K562 (cell line): ENCODE measurements around the gene IVL. TPM values are rescaled to one million over a fixed set of nuclear protein-coding genes. Genes with fewer than 3 reads are reported as not detected.

Source experiments
- ATAC-seq: fragments of 200-7000 bp; cut with Tn5 transposase; 3 replicates; pipeline ENCODE4 v1.9.1; 2020; ENCODE audit warnings: moderate library complexity
- BruUV-seq: library from RNA; stranded (reverse); fragments of 400-500 nt; replicated peaks from 2 replicates; lab custom pipeline; 2021; lab: Mats Ljungman, UMichigan
- CTCF ChIA-PET: fragments of 300-600 bp; formaldehyde crosslinking; extraction: SDS; loops from one replicate; lab custom pipeline; 2021; ENCODE audit warnings: low intra/inter-chr PET ratio; lab: Yijun Ruan, JAX
- POLR2A ChIA-PET: fragments of 300-600, 350-650 bp; sonication (Branson Sonifier 250); formaldehyde crosslinking; extraction: SDS; loops from one replicate; lab custom pipeline; 2021; ENCODE audit warnings: antibody characterized with exemption, inconsistent platforms; lab: Yijun Ruan, JAX
- DNase-seq, 4 experiments: peaks; one replicate each; pipeline versions ENCODE4 v3.0.0 to v3.0.0-alpha.2; 2011 to 2018; ENCODE audit warnings: low spot score in 3 of 4, mixed read lengths in 3 of 4; ENCODE audit errors: extremely low read depth in 1 of 4
- FAIRE-seq: peaks from 2 replicates; lab custom pipeline; 2011; peaks lifted over from hg19 to GRCh38; lab: Jason Lieb, UNC
- H2AFZ ChIP-seq: 2 replicates; pipeline ENCODE4 v1.6.0; 2011; ENCODE audit warnings: low read depth, low read length, control low read depth, inconsistent platforms
- H3K27ac ChIP-seq: fragments of 200-600 bp; 3 replicates; pipeline ENCODE4 v1.8.0; 2011; ENCODE audit warnings: low read depth, mild to moderate bottlenecking, control low read depth, inconsistent platforms, low read length, moderate library complexity, mixed read lengths; ENCODE audit errors: extremely low read depth
- H3K27me3 ChIP-seq, 2 experiments: fragments of 300-600 bp in 1 of 2; 2 replicates in 1 of 2; 3 replicates in 1 of 2; pipeline versions ENCODE4 v1.6.0 to v1.8.0; 2011; ENCODE audit warnings: inconsistent platforms in 2 of 2, low read length in 2 of 2, mild to moderate bottlenecking in 1 of 2, mixed read lengths in 1 of 2, moderate library complexity in 1 of 2; ENCODE audit not compliant: control insufficient read depth in 2 of 2, insufficient read depth in 2 of 2
- H3K36me3 ChIP-seq: fragments of 300-600 bp; 3 replicates; pipeline ENCODE4 v1.8.0; 2011; ENCODE audit warnings: mild to moderate bottlenecking, low read length, inconsistent platforms; ENCODE audit not compliant: control insufficient read depth, insufficient read depth
- H3K4me1 ChIP-seq, 2 experiments: fragments of 200-600 bp in 1 of 2; replicated peaks in 1 of 2; 2 replicates in 1 of 2; 3 replicates in 1 of 2; pipeline versions ENCODE4 v1.5.1 to v1.8.0; 2011; ENCODE audit warnings: inconsistent platforms in 2 of 2, low read length in 2 of 2, mild to moderate bottlenecking in 1 of 2, mixed read lengths in 1 of 2, moderate library complexity in 1 of 2; ENCODE audit not compliant: control insufficient read depth in 2 of 2, insufficient read depth in 2 of 2
- H3K4me2 ChIP-seq: 2 replicates; pipeline ENCODE4 v1.6.1; 2011; ENCODE audit warnings: low read length, control low read depth, inconsistent platforms, mixed read lengths; ENCODE audit not compliant: insufficient read depth
- H3K4me3 ChIP-seq: fragments of 200-600 bp; sonication (generic), shearing (Covaris generic); 2 replicates; pipeline ENCODE4 v1.5.1; 2016; ENCODE audit warnings: control low read depth, inconsistent platforms
- H3K79me2 ChIP-seq: fragments of 200-600 bp; 3 replicates; pipeline ENCODE4 v1.8.0; 2011; ENCODE audit warnings: low read length, inconsistent platforms; ENCODE audit not compliant: control insufficient read depth, insufficient read depth
- H3K9ac ChIP-seq, 2 experiments: 2 replicates each; pipeline versions ENCODE4 v1.6.0 to v1.6.1; 2011; ENCODE audit warnings: low read depth in 2 of 2, low read length in 2 of 2, control low read depth in 1 of 2, inconsistent platforms in 1 of 2, mild to moderate bottlenecking in 1 of 2, mixed read lengths in 1 of 2; ENCODE audit not compliant: insufficient read depth in 1 of 2
- H3K9me1 ChIP-seq: one replicate; pipeline ENCODE4 v1.6.0; 2011; ENCODE audit warnings: inconsistent platforms, mild to moderate bottlenecking, low read length, moderate library complexity; ENCODE audit not compliant: control insufficient read depth, insufficient read depth
- H3K9me3 ChIP-seq: replicated peaks from 2 replicates; pipeline ENCODE4 v1.5.1; 2011; ENCODE audit warnings: low read depth, low read length, inconsistent platforms; ENCODE audit not compliant: control insufficient read depth, insufficient read depth
- H4K20me1 ChIP-seq: replicated peaks from 2 replicates; pipeline ENCODE4 v1.6.1; 2011; ENCODE audit warnings: low read length, inconsistent platforms, mixed read lengths; ENCODE audit not compliant: control insufficient read depth, insufficient read depth
- ESRRA ChIP-seq: fragments of 450-650 bp; IDR thresholded peaks from 2 replicates; pipeline ENCODE4 v1.6.1; 2014; ENCODE audit warnings: low read depth, mild to moderate bottlenecking, moderate library complexity, borderline replicate concordance
- KLF10 ChIP-seq: fragments of 250-450 bp; sonication (Bioruptor Pico); IDR thresholded peaks from 2 replicates; pipeline ENCODE4 v1.6.1; 2021; ENCODE audit warnings: matching md5 sums
- PHB ChIP-seq: fragments of 250-450 bp; sonication (Bioruptor Pico); IDR thresholded peaks from 2 replicates; pipeline ENCODE4 v1.5.0; 2021
- PHB2 ChIP-seq: fragments of 450-650 bp; IDR thresholded peaks from 2 replicates; pipeline ENCODE4 v1.6.1; 2017; ENCODE audit warnings: low read depth
- SRSF1 ChIP-seq: fragments of 200-400 bp; formaldehyde crosslinking; IDR thresholded peaks from 2 replicates; pipeline ENCODE4 v1.6.1; 2017; ENCODE audit warnings: mild to moderate bottlenecking, low read depth, low read length, moderate library complexity
- WGBS: fragments of 100-300 bp; shearing (Covaris generic); methylation state at CpG from one replicate; pipeline ENCODE4 v1.1.6; 2016; ENCODE audit warnings: low coverage, mixed read lengths; ENCODE audit not compliant: insufficient coverage; ENCODE audit errors: missing lambda C conversion rate; 5-methylcytosine and 5-hydroxymethylcytosine counted together
- in situ Hi-C: fragments of 300-500 bp; cut with MboI; formaldehyde crosslinking; loops from 4 replicates; pipeline ENCODE4 v1.15.0; 2018; ENCODE audit warnings: inconsistent platforms, mixed read lengths
- intact Hi-C: fragments of 100-400 bp; cut with micrococcal nuclease; formaldehyde crosslinking; loops from 2 replicates; pipeline ENCODE4 v1.14.2; 2022
- polyA plus RNA-seq, 8 experiments: library from polyadenylated mRNA; depleted of rRNA in 4 of 8; stranded (reverse) in 5 of 8; unstranded in 3 of 8; fragments of >200 nt; fragmentation: Nextera tagmentation in 2 of 8; fragmentation: Illumina TruSeq in 1 of 8; extraction: Ambion mirVana in 2 of 8; extraction: Trizol in 1 of 8; gene quantifications; 2 replicates each; pipeline versions ENCODE4 v1.2.1 to v1.2.3, GENCODE V29; 2011 to 2014; ENCODE audit warnings: inconsistent platforms in 1 of 8, missing spikeins in 1 of 8
- total RNA-seq, 7 experiments: library from RNA; depleted of rRNA in 6 of 7; stranded (reverse); fragments of >200 nt in 6 of 7; fragmentation: Illumina TruSeq in 2 of 7; extraction: Trizol in 2 of 7; gene quantifications; 2 replicates each; pipeline versions ENCODE4 v1.2.1 to v1.2.3, GENCODE V29; 2011 to 2021; ENCODE audit warnings: low replicate concordance in 1 of 7
- TF ChIP-seq, protein P1 (sequence below), 2 experiments: fragments of 450-650 bp in 1 of 2; sonication (generic) in 1 of 2; formaldehyde crosslinking in 1 of 2; IDR thresholded peaks in 1 of 2; conservative IDR thresholded peaks in 1 of 2; 2 replicates each; pipeline versions ENCODE4 v1.6.1 to v1.8.1; 2016 to 2023; ENCODE audit warnings: mild to moderate bottlenecking in 2 of 2, moderate library complexity in 2 of 2, inconsistent platforms in 1 of 2, missing genetic modification reagents in 1 of 2
- TF ChIP-seq, protein P2 (sequence below): sonication (generic); formaldehyde crosslinking; IDR thresholded peaks from 2 replicates; pipeline ENCODE4 v1.8.1; 2023; ENCODE audit warnings: mild to moderate bottlenecking, missing genetic modification reagents

IVL gene
- total and polyA plus RNA-seq, 9 of the 15 experiments (the other 6 are each of a cell fraction or from before 2014, with no cell fraction given): not detected

DNA sequence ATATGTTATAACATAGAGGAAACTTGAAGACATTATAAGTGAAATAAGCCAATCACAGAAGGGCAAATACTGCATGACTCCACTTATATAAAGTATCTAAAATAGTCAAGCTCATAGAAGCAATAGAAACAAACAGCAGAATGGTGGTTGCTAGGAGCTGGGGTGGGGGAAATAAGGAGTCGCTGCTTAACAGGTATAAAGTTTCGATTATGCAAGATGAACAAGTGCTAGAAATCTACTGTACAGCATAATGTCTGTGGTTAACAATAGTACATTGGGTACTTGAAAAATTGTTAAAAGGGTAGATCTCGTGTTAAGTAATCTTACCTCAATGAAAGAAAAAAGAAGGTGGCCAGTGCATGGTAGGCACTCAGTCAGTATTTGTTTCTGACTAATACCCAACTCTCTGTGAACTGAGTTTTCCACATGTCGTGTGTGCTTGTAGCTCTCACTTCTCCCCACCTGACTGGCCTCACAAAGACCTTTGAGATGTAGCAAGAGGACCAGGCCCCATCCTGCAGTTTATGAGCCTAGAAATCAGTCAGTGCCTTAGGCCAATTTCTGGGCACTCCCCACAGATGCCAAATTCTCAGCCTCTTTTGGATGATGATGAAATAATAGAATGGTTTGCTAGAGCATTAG is 23.9 kb downstream of the IVL start:
- in situ Hi-C loops (no loop called here), intact Hi-C loops (no loop called here)
- H3K27me3 ChIP-seq: no peaks in the 10 kb centered on the region
- no peaks in the 10 kb centered on the region for H3K79me2 ChIP-seq
- TF ChIP-seq SRSF1: no peak
- TF ChIP-seq, protein P1, sequence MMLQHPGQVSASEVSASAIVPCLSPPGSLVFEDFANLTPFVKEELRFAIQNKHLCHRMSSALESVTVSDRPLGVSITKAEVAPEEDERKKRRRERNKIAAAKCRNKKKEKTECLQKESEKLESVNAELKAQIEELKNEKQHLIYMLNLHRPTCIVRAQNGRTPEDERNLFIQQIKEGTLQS (IDR thresholded peaks at IDR 0.05): peak; percentile 11; the same call in 1 of the 2 replicates
- TF ChIP-seq, protein P1 (CRISPR knock-in tag; conservative IDR thresholded peaks at IDR 0.05): no peak
- TF ChIP-seq, all 486 proteins: peak for 1
- Histone ChIP-seq H3K27ac (no peak overlapping the region), H3K9me3 (no peaks in the 10 kb centered on the region), H4K20me1 (no peaks in the 10 kb centered on the region), H3K36me3 (no peaks in the 10 kb centered on the region), H3K4me2 (no peak overlapping the region), H3K9me1 (no peaks in the 10 kb centered on the region), H2AFZ (no peak overlapping the region), H3K4me3 (no peak overlapping the region), H3K9ac (no peak overlapping the region), H3K4me1 (no peaks in the 10 kb centered on the region)
- WGBS: 0% methylated on average over 4 of the region's 4 CpGs
- ChIA-PET POLR2A (interaction anchor here (0.8 kb wide), 1 partner anchor 702 kb away, joined by 3 read pairs; no protein-coding TSS in a partner anchor), CTCF (no interaction called here)
- DNase-seq (no peak), ATAC-seq (no peak), FAIRE-seq (no peak)
- BruUV-seq: no TSS peak

DNA sequence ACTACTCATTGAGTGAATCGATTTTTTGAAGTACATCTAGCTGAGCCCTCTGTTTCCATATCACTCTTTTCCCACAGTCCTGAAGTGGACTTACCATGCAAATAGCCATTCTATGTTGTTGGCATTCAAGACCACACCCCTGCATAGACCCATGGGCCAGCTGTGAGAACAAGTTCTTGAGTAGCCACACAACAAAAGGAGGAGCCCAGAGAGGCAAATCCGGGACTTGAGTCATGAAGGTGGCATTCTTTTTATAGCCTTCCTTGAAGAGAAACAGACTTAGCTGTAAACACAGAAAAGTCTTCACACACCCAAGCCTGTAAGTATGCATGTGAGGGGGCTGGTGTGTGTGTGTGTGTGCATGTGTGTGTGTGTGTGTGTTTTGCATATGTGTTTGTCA is 24.9 kb downstream of the IVL start:
- no peak overlapping the region for H3K9ac ChIP-seq
- FAIRE-seq (no peak), ATAC-seq (no peak), DNase-seq (no peak)
- no peaks in the 10 kb centered on the region for H3K9me1 ChIP-seq
- intact Hi-C loops (no loop called here), in situ Hi-C loops (no loop called here)
- no peak overlapping the region for H2AFZ ChIP-seq
- H3K79me2 ChIP-seq: no peaks in the 10 kb centered on the region
- H3K4me3 ChIP-seq: no peak overlapping the region
- H3K9me3 ChIP-seq: no peaks in the 10 kb centered on the region
- ChIA-PET POLR2A (no interaction called here), CTCF (no interaction called here)
- BruUV-seq: no TSS peak
- H3K4me1 ChIP-seq: no peaks in the 10 kb centered on the region
- no peak overlapping the region for H3K27ac ChIP-seq
- H3K27me3 ChIP-seq: no peaks in the 10 kb centered on the region
- H3K36me3 ChIP-seq: no peaks in the 10 kb centered on the region
- WGBS: 0% methylated on average over 2 of the region's 2 CpGs
- H3K4me2 ChIP-seq: no peak overlapping the region
- no peaks in the 10 kb centered on the region for H4K20me1 ChIP-seq
- TF ChIP-seq PHB (CRISPR knock-in tag) (no peak), PHB2 (no peak), ESRRA (no peak), KLF10 (CRISPR knock-in tag) (no peak)
- TF ChIP-seq, protein P2, sequence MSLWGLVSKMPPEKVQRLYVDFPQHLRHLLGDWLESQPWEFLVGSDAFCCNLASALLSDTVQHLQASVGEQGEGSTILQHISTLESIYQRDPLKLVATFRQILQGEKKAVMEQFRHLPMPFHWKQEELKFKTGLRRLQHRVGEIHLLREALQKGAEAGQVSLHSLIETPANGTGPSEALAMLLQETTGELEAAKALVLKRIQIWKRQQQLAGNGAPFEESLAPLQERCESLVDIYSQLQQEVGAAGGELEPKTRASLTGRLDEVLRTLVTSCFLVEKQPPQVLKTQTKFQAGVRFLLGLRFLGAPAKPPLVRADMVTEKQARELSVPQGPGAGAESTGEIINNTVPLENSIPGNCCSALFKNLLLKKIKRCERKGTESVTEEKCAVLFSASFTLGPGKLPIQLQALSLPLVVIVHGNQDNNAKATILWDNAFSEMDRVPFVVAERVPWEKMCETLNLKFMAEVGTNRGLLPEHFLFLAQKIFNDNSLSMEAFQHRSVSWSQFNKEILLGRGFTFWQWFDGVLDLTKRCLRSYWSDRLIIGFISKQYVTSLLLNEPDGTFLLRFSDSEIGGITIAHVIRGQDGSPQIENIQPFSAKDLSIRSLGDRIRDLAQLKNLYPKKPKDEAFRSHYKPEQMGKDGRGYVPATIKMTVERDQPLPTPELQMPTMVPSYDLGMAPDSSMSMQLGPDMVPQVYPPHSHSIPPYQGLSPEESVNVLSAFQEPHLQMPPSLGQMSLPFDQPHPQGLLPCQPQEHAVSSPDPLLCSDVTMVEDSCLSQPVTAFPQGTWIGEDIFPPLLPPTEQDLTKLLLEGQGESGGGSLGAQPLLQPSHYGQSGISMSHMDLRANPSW (CRISPR knock-in tag): no peak
